Chondrocyte (in vitro differentiated cells): ENCODE results near the gene ARMS2. TPM values are rescaled to one million over a fixed set of nuclear protein-coding genes. Genes with fewer than 3 reads are reported as not detected.

Source experiments
- DNase-seq: peaks from one replicate; pipeline ENCODE4 v3.0.0; 2021; ENCODE audit warnings: mixed read lengths, low spot score
- H3K27ac Mint-ChIP-seq: one replicate; pipeline ENCODE4 v1.8.0; 2021; ENCODE audit warnings: mild to moderate bottlenecking, moderate library complexity, mixed read lengths; ENCODE audit not compliant: unreplicated experiment
- H3K27me3 Mint-ChIP-seq: 2 replicates; pipeline ENCODE4 v1.8.0; 2021; ENCODE audit warnings: low read depth, mixed read lengths
- H3K36me3 Mint-ChIP-seq: 2 replicates; pipeline ENCODE4 v1.8.0; 2021; ENCODE audit warnings: low read depth, mixed read lengths
- H3K4me1 Mint-ChIP-seq: 2 replicates; pipeline ENCODE4 v1.8.0; 2021; ENCODE audit warnings: low read depth, mild to moderate bottlenecking, mixed read lengths
- H3K4me3 Mint-ChIP-seq: one replicate; pipeline ENCODE4 v1.8.0; 2021; ENCODE audit warnings: mild to moderate bottlenecking, moderate library complexity, mixed read lengths; ENCODE audit not compliant: unreplicated experiment
- H3K9me3 Mint-ChIP-seq: 2 replicates; pipeline ENCODE4 v1.8.0; 2021; ENCODE audit warnings: low read depth, mixed read lengths
- CTCF ChIP-seq: fragments of 200-600 bp; sonication (generic); IDR thresholded peaks from 2 replicates; pipeline ENCODE4 v1.5.0; 2021; ENCODE audit warnings: antibody characterized with exemption, mild to moderate bottlenecking, moderate library complexity
- total RNA-seq: library from RNA; stranded (reverse); gene quantifications from 3 replicates; pipeline ENCODE4 v1.2.1, GENCODE V29; 2021

ARMS2 gene
- total RNA-seq, 1 donor from 2014 or later = 0.62 TPM

GRCh38 chr10:122424059-122424458 is 30.4 kb upstream of the ARMS2 start:
- Mint-ChIP-seq H3K27ac (no peak overlapping the region), H3K27me3 (no peaks in the 10 kb centered on the region), H3K4me3 (no peak overlapping the region), H3K9me3 (no peaks in the 10 kb centered on the region), H3K36me3 (peaks cover 17% of the 10 kb centered on the region), H3K4me1 (peaks cover 34% of the 10 kb centered on the region)
- no peak for TF ChIP-seq CTCF
- no peak for DNase-seq

GRCh38 chr10:122426829-122427228 is 27.6 kb upstream of the ARMS2 start:
- Mint-ChIP-seq H3K27ac (no peak overlapping the region), H3K27me3 (no peaks in the 10 kb centered on the region), H3K4me3 (no peak overlapping the region), H3K9me3 (no peaks in the 10 kb centered on the region), H3K36me3 (peaks cover 24% of the 10 kb centered on the region), H3K4me1 (peaks cover 8% of the 10 kb centered on the region)
- TF ChIP-seq CTCF = no peak
- DNase-seq = no peak

- peaks cover 25% of the 10 kb centered on the region for H3K36me3 Mint-ChIP-seq
- H3K9me3 Mint-ChIP-seq = no peaks in the 10 kb centered on the region
- no peak for DNase-seq
- no peak overlapping the region for H3K27ac Mint-ChIP-seq
- no peaks in the 10 kb centered on the region for H3K27me3 Mint-ChIP-seq
- H3K4me1 Mint-ChIP-seq = peaks cover 3% of the 10 kb centered on the region
- H3K4me3 Mint-ChIP-seq = no peak overlapping the region
- no peak for TF ChIP-seq CTCF
These were observed 27.2 kb upstream of the ARMS2 start for GRCh38 chr10:122427280-122427679.

GRCh38 chr10:122435212-122435827 is 19.1 kb upstream of the ARMS2 start:
- TF ChIP-seq CTCF = peak; percentile 97
- Mint-ChIP-seq H3K4me3 (no peak overlapping the region), H3K36me3 (peaks cover 14% of the 10 kb centered on the region), H3K4me1 (no peaks in the 10 kb centered on the region), H3K9me3 (no peaks in the 10 kb centered on the region), H3K27me3 (no peaks in the 10 kb centered on the region), H3K27ac (no peak overlapping the region)
- no peak for DNase-seq

GRCh38 chr10:122441961-122442360 is 12.5 kb upstream of the ARMS2 start:
- Mint-ChIP-seq H3K4me1 (peaks cover 25% of the 10 kb centered on the region), H3K4me3 (no peak overlapping the region)
- TF ChIP-seq CTCF = no peak

More at GRCh38 chr10:122441961-122442360, 12.5 kb upstream of the ARMS2 start:
- Mint-ChIP-seq H3K9me3 (peaks cover 5% of the 10 kb centered on the region), H3K27ac (peak overlapping the region; percentile 87), H3K36me3 (peaks cover 12% of the 10 kb centered on the region), H3K27me3 (no peaks in the 10 kb centered on the region)
- DNase-seq = no peak
